ENCODE data around the gene SMTN. TPM values are rescaled to one million over a fixed set of nuclear protein-coding genes. Genes with fewer than 3 reads are reported as not detected.
"Not testable (repeated sequence)": the region's sequence is repeated elsewhere in the genome, so short reads cannot be mapped to it uniquely, and the experiment has no call there.

The SMTN gene
- total and polyA plus RNA-seq, 10 of the 15 experiments (the other 5 are each of a cell fraction or from before 2014, with no cell fraction given): 0.92 to 21.9 (median 4.8) TPM

- no peak for TF ChIP-seq IRF3 (IDR thresholded peaks at IDR 0.05)
- no peak overlapping the region for H3K4me2 ChIP-seq (ENCODE audit: control insufficient read depth, insufficient read depth)
- peaks cover 0 to 2% of the 10 kb centered on the region in 2 experiments; a peak in 3 of 4 replicates for H3K36me3 ChIP-seq (ENCODE audit: control insufficient read depth in 2 of 2, insufficient read depth in 2 of 2, low read length in 1 of 2)
- FAIRE-seq: no peak
- WGBS (ENCODE audit: insufficient coverage, insufficient replicate concordance, low lambda C conversion rate, missing lambda C conversion rate): 91% methylated on average over 24 of the region's 27 CpGs
- ChIA-PET POLR2A (interaction anchor here (0.5 kb wide), 1 partner anchor 197 kb away, joined by 7 read pairs; no protein-coding TSS in a partner anchor), RAD21 (ENCODE audit: unreplicated experiment) (interaction anchor here (1.5 kb wide), 1 partner anchor 8 kb away, joined by 5 read pairs; no protein-coding TSS in a partner anchor), CTCF (interaction anchor here (1.0 to 1.8 kb wide), 4 partner anchors 8 to 14 kb away, joined by 3 to 5 read pairs (median 4); no protein-coding TSS in a partner anchor), SMC1A (ENCODE audit: uncharacterized antibody, unreplicated experiment) (interaction anchor here (0.7 to 1.9 kb wide), 2 partner anchors 11 to 40 kb away, joined by 3 to 6 read pairs; partner anchors contain the start of gene SELENOM)
- H3K27ac ChIP-seq (ENCODE audit: control insufficient read depth, insufficient read depth): no peak overlapping the region
- H3K27me3 ChIP-seq (replicated peaks in 1 of 2; ENCODE audit: control insufficient read depth in 2 of 2, insufficient read depth in 2 of 2, low read length in 1 of 2): no peaks in the 10 kb centered on the region
- in situ Hi-C loops (cut with MboI) (no loop called here), intact Hi-C loops (cut with micrococcal nuclease; ENCODE audit: unreplicated experiment) (no loop called here)
- H3K9ac ChIP-seq (ENCODE audit: control insufficient read depth, insufficient read depth, low read length): no peak overlapping the region
- no peak for DNase-seq (ENCODE audit: low read depth, low spot score)
- ATAC-seq: no peak
- no TSS peak for BruUV-seq (replicated peaks)
- no peaks in the 10 kb centered on the region for H3K79me2 ChIP-seq (ENCODE audit: control insufficient read depth, insufficient read depth, low read length)
- H2AFZ ChIP-seq (ENCODE audit: control insufficient read depth, low read depth, low read length): no peak overlapping the region
- H3K4me3 ChIP-seq: no peak overlapping the region
- H3K9me3 ChIP-seq (replicated peaks; ENCODE audit: control insufficient read depth, insufficient read depth, low read length): no peaks in the 10 kb centered on the region
- no peaks in the 10 kb centered on the region for H3K4me1 ChIP-seq (ENCODE audit: control insufficient read depth, insufficient read depth, low read length)
- H4K20me1 ChIP-seq (ENCODE audit: control insufficient read depth, insufficient read depth): no peaks in the 10 kb centered on the region
Measured at GRCh38 chr22:31096657-31097279, 15.7 kb downstream of the SMTN start.

GRCh38 chr22:31097539-31097938, 16.4 kb downstream of the SMTN start:
- FAIRE-seq; H3K27me3 ChIP-seq (replicated peaks in 1 of 2; ENCODE audit: control insufficient read depth in 2 of 2, insufficient read depth in 2 of 2, low read length in 1 of 2); RAD21 ChIA-PET (ENCODE audit: unreplicated experiment); in situ Hi-C loops (cut with MboI); H3K9ac ChIP-seq (ENCODE audit: control insufficient read depth, insufficient read depth, low read length); DNase-seq (ENCODE audit: low read depth, low spot score); H3K4me3 ChIP-seq; CTCF ChIA-PET; POLR2A ChIA-PET; H3K36me3 ChIP-seq (ENCODE audit: control insufficient read depth in 2 of 2, insufficient read depth in 2 of 2, low read length in 1 of 2); H3K9me3 ChIP-seq (replicated peaks; ENCODE audit: control insufficient read depth, insufficient read depth, low read length); H4K20me1 ChIP-seq (ENCODE audit: control insufficient read depth, insufficient read depth); H3K79me2 ChIP-seq (ENCODE audit: control insufficient read depth, insufficient read depth, low read length); H3K4me1 ChIP-seq (ENCODE audit: control insufficient read depth, insufficient read depth, low read length); BruUV-seq (replicated peaks); intact Hi-C loops (cut with micrococcal nuclease; ENCODE audit: unreplicated experiment); ATAC-seq; H3K4me2 ChIP-seq (ENCODE audit: control insufficient read depth, insufficient read depth); H2AFZ ChIP-seq (ENCODE audit: control insufficient read depth, low read depth, low read length); H3K27ac ChIP-seq (ENCODE audit: control insufficient read depth, insufficient read depth): not testable (repeated sequence)
- 87% methylated on average over 5 of the region's 5 CpGs for WGBS (ENCODE audit: insufficient coverage, insufficient replicate concordance, low lambda C conversion rate, missing lambda C conversion rate)
- SMC1A ChIA-PET (ENCODE audit: uncharacterized antibody, unreplicated experiment): interaction anchor here (0.6 kb wide), 1 partner anchor 242 kb away, joined by 3 read pairs; no protein-coding TSS in a partner anchor
